AG10803 (cell line): ENCODE measurements around the gene NEDD4L.

ENCODE experiments used
- DNase-seq: peaks from one replicate; pipeline ENCODE4 v3.0.0; 2010; ENCODE audit warnings: low read depth
- H3K4me3 ChIP-seq: 2 replicates; pipeline ENCODE4 v1.5.1; 2011; ENCODE audit warnings: mild to moderate bottlenecking, low read length, control low read depth
- TF ChIP-seq, protein P1 (sequence below): conservative IDR thresholded peaks from 2 replicates; pipeline ENCODE4 v1.5.1; 2011; ENCODE audit warnings: mild to moderate bottlenecking, low read length, control low read depth, inconsistent platforms

NEDD4L gene

DNA sequence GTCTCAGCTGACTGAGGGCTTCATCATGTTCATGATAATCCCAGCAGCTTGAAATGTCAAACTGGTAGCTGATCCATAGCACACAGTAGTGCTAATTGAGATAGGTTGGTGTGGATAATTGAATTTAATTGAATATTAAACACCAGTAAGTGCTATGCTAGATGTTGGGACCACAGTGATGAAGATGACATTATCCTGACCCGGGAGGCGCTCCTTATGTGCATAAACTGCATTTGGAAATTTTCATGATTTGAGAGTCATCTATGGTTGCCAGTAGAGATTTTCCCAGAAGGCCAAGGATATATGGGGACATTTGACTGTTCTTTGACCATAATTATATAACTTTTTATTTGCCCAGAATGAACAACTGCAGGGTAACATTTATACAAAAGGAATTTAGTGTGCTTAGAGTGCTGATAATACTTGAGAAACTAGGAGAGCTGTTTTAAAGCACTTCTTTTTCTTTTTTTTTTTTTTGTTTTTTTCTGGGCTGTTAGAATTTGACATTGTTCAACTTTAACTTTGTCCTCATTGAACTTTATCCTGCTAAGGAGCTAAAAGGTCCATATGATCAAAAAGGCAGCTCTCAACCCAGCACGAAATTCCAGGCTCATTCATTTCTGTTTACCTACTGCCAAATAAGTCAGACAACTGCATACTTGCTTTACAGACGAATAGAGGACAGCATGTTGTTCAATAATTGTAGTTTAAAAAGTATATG, 242.8 kb downstream of the NEDD4L start:
- TF ChIP-seq, protein P1, sequence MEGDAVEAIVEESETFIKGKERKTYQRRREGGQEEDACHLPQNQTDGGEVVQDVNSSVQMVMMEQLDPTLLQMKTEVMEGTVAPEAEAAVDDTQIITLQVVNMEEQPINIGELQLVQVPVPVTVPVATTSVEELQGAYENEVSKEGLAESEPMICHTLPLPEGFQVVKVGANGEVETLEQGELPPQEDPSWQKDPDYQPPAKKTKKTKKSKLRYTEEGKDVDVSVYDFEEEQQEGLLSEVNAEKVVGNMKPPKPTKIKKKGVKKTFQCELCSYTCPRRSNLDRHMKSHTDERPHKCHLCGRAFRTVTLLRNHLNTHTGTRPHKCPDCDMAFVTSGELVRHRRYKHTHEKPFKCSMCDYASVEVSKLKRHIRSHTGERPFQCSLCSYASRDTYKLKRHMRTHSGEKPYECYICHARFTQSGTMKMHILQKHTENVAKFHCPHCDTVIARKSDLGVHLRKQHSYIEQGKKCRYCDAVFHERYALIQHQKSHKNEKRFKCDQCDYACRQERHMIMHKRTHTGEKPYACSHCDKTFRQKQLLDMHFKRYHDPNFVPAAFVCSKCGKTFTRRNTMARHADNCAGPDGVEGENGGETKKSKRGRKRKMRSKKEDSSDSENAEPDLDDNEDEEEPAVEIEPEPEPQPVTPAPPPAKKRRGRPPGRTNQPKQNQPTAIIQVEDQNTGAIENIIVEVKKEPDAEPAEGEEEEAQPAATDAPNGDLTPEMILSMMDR: no peak
- no peak overlapping the region for H3K4me3 ChIP-seq
- DNase-seq: no peak

DNA sequence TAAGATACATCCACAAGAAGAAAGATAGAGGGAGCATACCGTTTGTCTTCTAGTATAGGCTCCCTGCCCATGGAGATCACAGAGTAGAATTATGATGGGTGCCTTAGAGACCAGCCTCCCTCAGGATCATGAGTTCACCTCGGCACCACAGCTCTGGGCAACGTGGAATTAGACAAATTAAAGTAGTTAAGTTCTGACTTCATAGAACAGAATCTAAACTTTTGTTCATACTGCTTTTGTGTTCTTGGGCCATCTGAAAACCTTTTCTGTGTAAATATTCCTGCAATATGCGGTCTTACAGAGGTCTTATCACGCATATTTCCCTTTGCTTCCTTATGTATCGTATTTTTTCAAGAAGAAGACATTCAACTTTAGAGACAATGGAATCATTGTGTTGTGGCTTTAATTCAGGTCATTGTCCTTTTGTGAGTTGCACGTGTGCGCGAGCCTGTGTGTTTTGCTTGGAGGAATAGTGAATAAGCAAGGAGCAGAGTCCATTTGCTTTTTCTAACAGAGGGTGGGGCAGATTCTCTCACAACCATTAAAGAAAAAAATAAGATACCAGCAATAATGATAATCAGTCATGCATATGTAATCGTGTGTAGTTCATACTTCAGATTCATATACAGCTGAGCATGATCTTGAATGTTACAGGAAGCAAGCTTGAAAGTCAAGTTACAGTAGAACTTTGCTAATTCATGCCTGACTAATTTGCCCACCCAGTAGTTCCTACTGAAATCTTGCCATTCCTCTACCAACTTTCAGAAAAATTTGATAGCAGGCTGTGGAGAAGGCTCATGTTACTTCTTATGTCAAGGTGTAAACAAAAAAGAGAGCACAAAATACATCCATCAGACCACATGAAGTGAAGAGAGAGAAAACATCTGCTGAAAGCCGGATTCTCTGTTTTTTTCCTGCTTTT, 243.6 kb downstream of the NEDD4L start:
- DNase-seq: no peak
- TF ChIP-seq, protein P1: no peak
- H3K4me3 ChIP-seq: no peak overlapping the region

DNA sequence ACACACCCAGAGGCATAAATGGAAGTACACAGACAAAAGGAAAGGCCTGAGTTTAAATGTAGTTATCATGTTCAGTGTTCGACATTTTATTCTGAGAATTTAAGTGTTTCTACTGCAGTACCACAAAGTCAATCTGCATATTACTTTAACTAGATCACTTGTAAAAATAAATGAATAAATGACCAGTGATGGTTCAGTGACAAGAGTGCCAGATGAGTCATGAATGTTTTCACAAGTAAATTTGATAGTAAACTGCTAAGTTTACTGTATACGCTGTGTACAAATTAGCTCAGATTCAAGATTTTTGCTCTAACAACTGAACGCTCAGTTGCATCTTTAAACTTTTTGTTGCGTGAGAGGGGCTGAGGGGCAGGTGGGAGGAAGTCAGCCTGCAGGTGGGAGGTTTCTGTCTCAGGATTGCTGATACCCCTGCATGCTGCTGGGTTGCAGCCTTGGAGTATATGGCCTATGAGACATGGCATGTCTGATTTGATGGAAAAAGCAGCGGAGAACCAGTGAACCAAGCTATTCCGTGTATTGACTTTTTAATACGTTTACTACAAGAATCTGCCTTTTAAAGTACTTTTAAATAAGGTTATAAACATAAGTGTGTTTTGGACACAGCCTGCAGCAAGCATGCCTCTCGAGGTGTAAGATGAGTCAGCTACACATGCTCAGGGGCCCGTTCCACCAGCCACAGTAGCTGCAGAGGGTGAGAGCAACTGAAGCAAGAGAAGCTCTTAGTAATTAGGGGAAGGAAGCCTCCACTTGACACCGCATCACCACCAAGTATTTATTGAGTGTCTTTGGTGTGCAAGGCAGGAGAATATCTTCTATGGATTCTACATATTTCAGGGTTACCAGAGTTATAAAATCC, 245.1 kb downstream of the NEDD4L start:
- TF ChIP-seq, protein P1: no peak
- no peak overlapping the region for H3K4me3 ChIP-seq
- DNase-seq: peak; percentile 29

DNA sequence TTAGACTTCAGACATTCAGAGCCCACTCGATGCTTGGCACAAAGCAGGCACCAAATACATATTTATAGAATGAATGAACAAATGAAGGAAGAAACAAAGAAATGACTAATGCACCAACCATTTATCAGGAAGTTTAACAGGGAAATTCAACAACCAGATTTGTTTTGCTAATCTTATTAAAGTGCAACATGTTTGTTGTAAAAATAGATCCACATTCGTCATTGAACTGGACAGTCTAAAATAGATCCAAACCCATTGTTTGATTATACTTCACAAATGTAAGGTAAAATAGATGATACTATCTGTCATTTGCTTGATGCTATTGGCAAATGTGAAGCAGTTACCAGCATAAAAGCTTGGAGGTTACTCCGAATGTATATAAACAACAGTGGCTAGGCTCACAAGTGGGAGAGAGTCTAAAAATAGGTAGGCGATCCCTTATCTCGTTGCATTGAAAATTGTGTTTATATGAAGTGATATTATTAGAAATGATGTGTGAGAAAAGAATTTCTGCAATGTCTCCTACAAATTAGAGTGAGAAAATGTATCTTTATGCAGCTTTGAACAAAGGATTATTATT, 246.2 kb downstream of the NEDD4L start:
- TF ChIP-seq, protein P1: no peak
- no peak for DNase-seq
- H3K4me3 ChIP-seq: no peak overlapping the region

DNA sequence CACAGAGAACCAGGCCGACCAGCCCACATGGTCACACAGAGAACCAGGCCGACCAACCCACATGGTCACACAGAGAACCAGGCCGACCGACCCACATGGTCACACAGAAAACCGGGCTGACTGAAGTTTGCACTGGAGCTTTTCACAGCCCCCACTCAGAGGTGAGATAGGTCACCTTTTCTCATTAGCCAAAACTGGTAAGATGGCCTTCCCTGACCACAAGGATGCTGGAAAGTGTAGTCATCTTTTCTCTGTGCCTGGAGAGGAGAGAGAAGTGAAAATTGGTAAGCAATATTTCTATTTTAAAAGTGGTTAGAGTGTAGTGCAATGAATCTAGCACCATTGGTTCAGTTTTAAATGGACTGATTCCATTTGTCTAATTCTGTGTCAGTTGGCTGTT, 247.1 kb downstream of the NEDD4L start:
- TF ChIP-seq, protein P1: no peak
- H3K4me3 ChIP-seq: no peak overlapping the region
- DNase-seq: no peak

DNA sequence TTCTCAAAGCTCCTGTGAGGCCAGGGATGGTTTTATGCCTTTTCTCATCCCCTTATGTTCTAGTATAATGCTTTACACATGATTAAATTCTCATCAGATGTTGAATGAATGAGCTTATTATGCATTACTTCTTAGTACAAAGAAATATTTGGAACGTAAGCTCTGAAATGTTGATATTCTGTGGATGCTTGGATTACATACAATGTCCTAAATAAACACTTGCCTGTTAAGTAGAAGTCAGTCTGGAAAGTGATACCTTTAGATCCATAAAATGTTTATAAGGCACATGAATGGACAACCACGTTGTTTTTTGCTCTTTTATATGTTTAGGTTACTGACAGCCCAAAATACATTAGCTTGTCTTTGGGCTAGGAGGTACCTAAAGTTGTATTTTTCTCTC, 248.6 kb downstream of the NEDD4L start:
- no peak overlapping the region for H3K4me3 ChIP-seq
- TF ChIP-seq, protein P1: no peak
- DNase-seq: no peak
